GM18873 (cell line): ENCODE results near the gene TMCO4.

Experiments used
- ATAC-seq: cut with Tn5 transposase; IDR thresholded peaks from one replicate; pipeline ENCODE4 v1.9.1; 2021; ENCODE audit warnings: mild to moderate bottlenecking, moderate library complexity, moderate number of reproducible peaks; ENCODE audit not compliant: unreplicated experiment, low FRiP score

Gene TMCO4

GRCh38 chr1:19780267-19780877, 19.3 kb downstream of the TMCO4 start:
- ATAC-seq, result no peak

GRCh38 chr1:19776933-19777332, 22.8 kb downstream of the TMCO4 start:
- ATAC-seq, result no peak

DNA sequence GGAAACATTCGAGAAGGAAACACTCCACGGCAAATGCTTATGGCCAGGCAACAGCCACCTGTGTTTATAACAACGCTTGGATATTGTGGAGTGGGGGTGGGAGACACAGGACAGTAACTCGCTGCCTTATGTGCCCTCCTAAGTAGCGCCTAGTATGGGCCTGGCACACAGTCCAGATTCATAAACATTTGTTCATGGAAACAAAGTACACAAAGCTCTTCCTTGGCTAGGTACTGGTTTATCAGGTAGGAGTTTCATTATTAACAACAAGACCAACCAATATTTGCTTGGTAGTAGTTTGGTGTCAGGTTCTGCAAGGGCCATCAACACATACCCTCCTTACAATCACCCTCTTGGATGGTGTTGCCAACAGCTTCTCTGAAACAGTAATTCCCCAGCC, 23.4 kb downstream of the TMCO4 start:
- no peak for ATAC-seq

DNA sequence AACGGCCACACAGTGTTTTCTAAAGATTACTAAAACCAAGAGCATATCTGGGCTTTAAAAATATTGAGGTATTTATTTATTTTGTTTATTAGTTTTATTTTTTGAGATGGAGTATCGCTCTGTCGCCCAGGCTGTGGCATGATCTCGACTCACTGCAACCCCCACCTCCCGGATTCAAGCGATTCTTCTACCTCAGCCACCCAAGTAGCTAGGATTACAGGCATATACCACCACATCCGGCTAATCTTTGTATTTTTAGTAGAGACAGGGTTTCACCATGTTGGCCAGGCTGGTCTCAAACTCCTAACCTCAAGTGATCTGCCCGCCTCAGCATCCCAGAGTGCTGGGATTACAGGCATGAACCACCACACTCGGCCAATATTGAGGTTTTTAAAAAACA, 23.9 kb downstream of the TMCO4 start:
- no peak for ATAC-seq

- no peak for ATAC-seq
Measured at GRCh38 chr1:19775317-19775716, 24.4 kb downstream of the TMCO4 start.

DNA sequence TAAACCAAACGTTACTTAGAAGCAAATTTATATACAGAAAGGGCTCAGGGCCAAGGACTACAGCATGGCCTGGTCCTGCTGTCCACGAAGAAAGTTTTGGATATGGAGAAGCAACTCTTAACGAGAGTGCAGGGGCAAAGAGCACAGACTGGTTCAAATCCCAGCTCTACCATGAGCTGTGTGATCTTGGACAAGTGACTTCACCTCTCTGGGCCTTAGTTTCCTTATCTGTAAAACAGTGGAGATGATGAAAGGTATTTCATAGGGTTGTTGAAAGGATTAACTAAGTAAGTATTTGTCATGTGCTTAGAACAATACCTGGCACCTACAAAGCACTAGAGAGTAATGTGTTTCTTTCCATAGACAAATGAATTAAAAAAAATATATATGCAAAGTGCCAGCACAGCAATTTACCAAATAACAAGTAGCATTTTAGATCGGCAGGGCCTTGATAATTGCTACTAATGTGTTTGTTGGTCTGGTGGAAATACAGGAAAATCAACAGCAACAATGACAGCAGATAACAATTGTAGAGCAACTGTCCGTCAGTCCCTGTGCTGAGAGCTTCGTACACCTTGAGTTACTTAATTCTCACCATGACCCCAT, 25.4 kb downstream of the TMCO4 start:
- ATAC-seq, result no peak

- ATAC-seq, result no peak
Measured at GRCh38 chr1:19773485-19773884, 26.2 kb downstream of the TMCO4 start.

DNA sequence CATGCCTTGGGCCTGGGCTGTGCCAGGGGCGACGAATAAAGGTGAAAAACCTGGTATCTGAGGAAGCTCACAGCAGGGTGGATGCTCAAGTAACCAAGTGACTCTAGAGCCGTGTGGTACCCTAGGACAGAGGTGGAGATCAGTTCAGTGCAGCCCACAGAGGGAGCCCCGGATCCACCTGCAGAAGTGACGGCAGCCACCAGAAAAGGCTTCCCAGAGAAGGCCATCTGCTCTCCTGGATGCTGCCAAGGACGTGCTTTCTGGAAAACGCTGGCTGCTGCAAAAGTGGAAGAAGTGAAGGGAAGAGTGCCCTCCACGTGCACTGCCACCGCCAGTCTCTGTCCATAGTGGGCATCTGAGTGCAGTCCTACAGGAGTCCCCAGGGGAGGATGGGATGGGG, 27.7 kb downstream of the TMCO4 start:
- ATAC-seq, result no peak

DNA sequence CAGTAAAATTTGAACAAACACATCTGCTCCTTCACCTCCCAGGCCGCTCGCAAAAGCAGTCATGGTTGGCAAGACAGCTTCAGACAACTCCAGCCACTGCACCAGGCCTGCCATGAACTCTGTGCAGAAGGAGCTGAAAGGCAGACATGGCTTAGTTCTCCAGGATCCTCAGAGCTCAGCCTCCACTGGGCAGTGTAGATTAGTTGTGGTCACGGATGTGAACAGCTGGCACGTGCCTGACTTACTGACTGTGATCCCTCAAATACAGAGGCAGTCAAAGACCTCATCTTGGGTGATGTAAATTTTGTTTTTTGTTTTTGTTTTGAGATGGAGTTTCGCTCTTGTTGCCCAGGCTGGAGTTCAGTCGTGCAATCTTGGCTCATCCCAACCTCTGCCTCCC, 28.4 kb downstream of the TMCO4 start:
- no peak for ATAC-seq

DNA sequence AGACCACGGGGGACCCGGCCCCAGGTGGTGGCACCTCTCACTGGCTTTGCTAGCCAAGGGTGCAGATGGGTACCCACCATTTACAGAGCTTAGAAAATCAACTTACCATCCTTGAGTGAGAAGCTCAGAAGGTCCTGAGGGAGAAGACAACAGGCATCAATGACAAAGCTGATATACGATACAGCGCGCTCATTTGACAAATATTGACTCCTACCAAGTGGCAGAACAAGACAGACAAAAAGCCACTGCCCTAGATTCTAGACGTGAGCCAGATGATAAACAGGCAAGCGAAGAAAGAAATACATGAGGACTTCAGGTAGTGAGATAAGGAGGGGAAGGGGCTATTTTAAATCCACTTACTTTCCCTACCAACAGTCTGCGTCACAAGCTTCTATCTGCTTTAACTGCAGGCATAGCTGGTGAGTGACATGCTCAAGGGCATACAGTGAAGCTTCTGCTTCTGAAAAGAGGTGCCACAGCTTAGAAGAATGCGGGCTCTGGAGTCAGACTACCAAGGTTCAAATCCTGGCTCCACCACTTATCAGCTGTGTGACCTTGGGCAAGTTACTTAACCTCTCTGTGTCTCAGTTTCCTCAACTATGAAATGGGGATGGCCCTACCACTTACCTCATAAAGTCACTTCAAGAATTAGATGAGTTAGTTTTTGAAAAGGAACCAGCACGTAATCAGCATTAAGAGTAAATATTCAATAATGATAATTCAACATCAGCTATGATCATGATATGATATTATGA, 29.1 kb downstream of the TMCO4 start:
- ATAC-seq, result no peak

- no peak for ATAC-seq
Measured at GRCh38 chr1:19769211-19769932, 30.3 kb downstream of the TMCO4 start.

- ATAC-seq, result no peak
Measured at GRCh38 chr1:19768353-19769210, 31.1 kb downstream of the TMCO4 start.

GRCh38 chr1:19765623-19766022, 34.1 kb downstream of the TMCO4 start:
- ATAC-seq, result no peak

GRCh38 chr1:19764848-19765247, 34.9 kb downstream of the TMCO4 start:
- no peak for ATAC-seq

DNA sequence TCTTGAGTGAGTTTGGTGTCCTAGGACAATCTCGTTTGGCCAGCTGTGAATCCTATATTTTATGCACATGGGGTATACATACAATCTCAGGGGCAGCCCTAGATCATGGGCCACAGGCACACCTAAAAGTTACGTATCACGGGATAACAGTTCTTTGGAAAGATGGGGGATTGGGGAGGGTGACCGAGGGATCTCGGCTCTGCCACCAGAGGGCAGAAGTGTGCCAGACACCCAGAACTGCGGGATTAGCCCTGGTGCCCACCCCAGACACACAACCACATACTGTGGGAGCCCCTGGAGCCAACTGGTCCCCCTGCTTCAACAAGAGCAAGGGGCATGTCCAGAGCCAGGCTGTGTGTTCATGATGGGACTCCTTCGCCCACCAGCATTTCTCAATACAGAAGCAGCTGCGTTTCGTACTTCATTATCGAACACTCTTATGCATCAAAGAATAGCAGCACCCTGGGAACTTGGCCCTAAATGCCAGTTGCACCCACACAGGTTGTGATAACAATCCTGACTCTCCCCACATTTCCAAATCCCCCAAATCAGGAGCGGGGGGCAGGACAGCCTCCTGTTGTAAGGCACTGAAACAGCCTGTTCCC, 37.4 kb downstream of the TMCO4 start:
- ATAC-seq, result no peak

- no peak for ATAC-seq
Measured at GRCh38 chr1:19759740-19760089, 40.0 kb downstream of the TMCO4 start.

DNA sequence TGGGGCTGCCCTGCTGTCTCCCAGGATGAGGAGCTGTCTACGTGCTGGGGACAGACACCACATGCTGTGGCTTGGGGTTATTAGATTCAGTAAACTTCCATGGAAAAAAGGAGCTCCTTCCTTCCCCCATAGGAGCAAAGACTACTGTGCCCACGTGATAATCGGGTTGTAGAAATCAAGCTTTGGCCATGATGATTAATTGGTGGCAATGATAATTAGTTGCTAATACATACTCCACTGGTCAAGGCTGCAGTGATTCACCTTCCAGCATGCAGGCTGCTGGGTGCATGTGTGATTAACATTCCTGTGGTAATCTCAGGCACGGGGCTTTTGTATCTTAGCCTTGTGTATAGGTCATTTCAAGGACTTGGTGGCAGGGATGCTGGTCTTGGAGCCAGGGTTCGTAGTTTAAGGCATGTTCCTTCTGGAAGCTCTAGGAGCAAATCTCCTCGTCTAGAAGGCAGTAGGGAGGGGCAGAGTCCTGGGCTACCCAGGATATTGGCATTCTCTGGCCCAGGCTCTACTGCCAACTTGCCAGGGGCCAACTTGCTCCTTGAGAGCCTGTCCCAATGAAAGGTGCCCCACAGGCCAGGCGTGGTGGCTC, 41.4 kb downstream of the TMCO4 start:
- no peak for ATAC-seq

DNA sequence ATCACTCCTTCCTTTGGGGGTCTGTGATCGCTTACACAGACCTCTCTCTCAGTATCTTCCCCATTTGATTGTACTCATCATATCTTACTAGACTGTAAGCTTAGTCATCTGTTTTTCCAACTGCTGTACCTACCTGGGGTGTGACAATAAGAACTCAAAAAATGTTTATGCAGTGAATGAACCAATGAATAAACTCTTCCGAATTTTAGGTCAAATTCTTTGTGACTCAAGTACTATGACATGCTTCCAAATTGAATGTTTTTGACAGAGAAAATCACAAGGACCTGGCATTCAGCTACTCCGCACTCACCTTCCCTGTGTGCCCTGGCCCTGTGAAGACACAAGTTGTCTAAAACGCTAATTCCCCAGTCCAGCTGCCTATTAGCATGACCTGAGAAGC, 42.1 kb downstream of the TMCO4 start:
- ATAC-seq, result no peak

DNA sequence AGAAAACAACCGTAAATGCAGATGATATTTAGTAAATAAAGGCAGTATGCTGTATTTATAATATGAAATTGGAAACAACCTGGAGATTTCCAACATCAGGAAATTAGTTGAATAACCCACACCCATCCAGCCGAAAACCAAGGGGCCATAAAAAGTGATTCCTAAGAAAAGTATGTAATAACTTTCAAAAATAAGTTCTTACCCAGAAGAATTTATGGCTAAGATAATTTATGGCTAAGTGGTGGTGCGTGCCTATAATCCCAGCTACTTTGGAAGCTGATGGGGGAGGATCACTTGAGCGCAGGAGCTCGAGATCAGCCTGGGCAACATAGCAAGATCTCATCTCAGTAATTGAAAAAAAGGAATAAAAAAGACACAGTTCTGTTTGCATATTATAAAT, 43.2 kb downstream of the TMCO4 start:
- no peak for ATAC-seq

- no peak for ATAC-seq
Measured at GRCh38 chr1:19754482-19754881, 45.2 kb downstream of the TMCO4 start.
